Astrocyte (in vitro differentiated cells and primary cell): Measurements from ENCODE around the gene NAA60. TPM values are rescaled to one million over a fixed set of nuclear protein-coding genes. Genes with fewer than 3 reads are reported as not detected.
A peak's percentile ranks its signal among the peaks of the same experiment; 100 is the strongest.

ENCODE experiments used
- DNase-seq: peaks from one replicate; pipeline ENCODE4 v3.0.0-alpha.2; 2010; ENCODE audit warnings: low read depth
- FAIRE-seq: peaks from 2 replicates; lab custom pipeline; 2011; peaks lifted over from hg19 to GRCh38; lab: Jason Lieb, UNC
- H2AFZ ChIP-seq: 2 replicates; pipeline ENCODE4 v1.6.0; 2012; ENCODE audit warnings: low read depth, low read length, inconsistent platforms
- H3K27ac ChIP-seq: 2 replicates; pipeline ENCODE4 v1.5.1; 2011; ENCODE audit warnings: low read depth, low read length, inconsistent platforms
- H3K27me3 ChIP-seq: 2 replicates; pipeline ENCODE4 v1.6.0; 2011; ENCODE audit warnings: low read length, inconsistent platforms; ENCODE audit not compliant: insufficient read depth
- H3K36me3 ChIP-seq: 2 replicates; pipeline ENCODE4 v1.5.1; 2011; ENCODE audit warnings: low read length, inconsistent platforms; ENCODE audit not compliant: insufficient read depth
- H3K4me1 ChIP-seq: 2 replicates; pipeline ENCODE4 v1.5.1; 2011; ENCODE audit warnings: low read length, inconsistent platforms; ENCODE audit not compliant: insufficient read depth
- H3K4me2 ChIP-seq: 2 replicates; pipeline ENCODE4 v1.6.0; 2012; ENCODE audit warnings: low read length, inconsistent platforms
- H3K4me3 ChIP-seq: 2 replicates; pipeline ENCODE4 v1.5.1; 2011; ENCODE audit warnings: low read depth, mild to moderate bottlenecking, low read length, inconsistent platforms; ENCODE audit not compliant: insufficient read depth
- H3K79me2 ChIP-seq: 2 replicates; pipeline ENCODE4 v1.6.0; 2012; ENCODE audit warnings: mild to moderate bottlenecking, low read length, inconsistent platforms; ENCODE audit not compliant: insufficient read depth
- H3K9ac ChIP-seq: 2 replicates; pipeline ENCODE4 v1.6.0; 2012; ENCODE audit warnings: mild to moderate bottlenecking, low read length, inconsistent platforms
- H3K9me3 ChIP-seq: 2 replicates; pipeline ENCODE4 v1.5.1; 2012; ENCODE audit warnings: low read depth, mild to moderate bottlenecking, low read length, inconsistent platforms; ENCODE audit not compliant: insufficient read depth
- H4K20me1 ChIP-seq: 2 replicates; pipeline ENCODE4 v1.6.0; 2012; ENCODE audit warnings: low read length, inconsistent platforms; ENCODE audit not compliant: insufficient read depth
- H3K27ac Mint-ChIP-seq: one replicate; pipeline ENCODE4 v1.8.0; 2021; ENCODE audit warnings: mild to moderate bottlenecking, mixed read lengths; ENCODE audit not compliant: unreplicated experiment
- H3K27me3 Mint-ChIP-seq: one replicate; pipeline ENCODE4 v1.8.0; 2021; ENCODE audit warnings: low read depth, mixed read lengths; ENCODE audit not compliant: unreplicated experiment
- H3K36me3 Mint-ChIP-seq: one replicate; pipeline ENCODE4 v1.8.0; 2021; ENCODE audit warnings: low read depth, mixed read lengths; ENCODE audit not compliant: unreplicated experiment
- H3K4me1 Mint-ChIP-seq: one replicate; pipeline ENCODE4 v1.8.0; 2021; ENCODE audit warnings: low read depth, mixed read lengths; ENCODE audit not compliant: unreplicated experiment
- H3K4me3 Mint-ChIP-seq: one replicate; pipeline ENCODE4 v1.8.0; 2021; ENCODE audit warnings: mild to moderate bottlenecking, moderate library complexity, mixed read lengths; ENCODE audit not compliant: unreplicated experiment
- H3K9me3 Mint-ChIP-seq: one replicate; pipeline ENCODE4 v1.8.0; 2021; ENCODE audit warnings: mild to moderate bottlenecking, mixed read lengths; ENCODE audit not compliant: unreplicated experiment
- CTCF ChIP-seq: IDR thresholded peaks from 2 replicates; pipeline ENCODE4 v1.5.1; 2011; ENCODE audit warnings: low read depth, mild to moderate bottlenecking, inconsistent platforms, low read length, moderate library complexity; ENCODE audit not compliant: insufficient read depth
- EZH2 ChIP-seq: IDR thresholded peaks from 2 replicates; pipeline ENCODE4 v1.6.1; 2012; ENCODE audit warnings: mild to moderate bottlenecking, low read length, inconsistent platforms; ENCODE audit not compliant: insufficient read depth
- total RNA-seq: library from RNA; stranded (reverse); gene quantifications from 2 replicates; pipeline ENCODE4 v1.2.1, GENCODE V29; 2021

NAA60 gene
- total RNA-seq, 1 donor from 2014 or later, result 64.9 TPM

- H3K79me2 ChIP-seq, result no peaks in the 10 kb centered on the region
- Mint-ChIP-seq H3K36me3 (peaks cover 16% of the 10 kb centered on the region), H3K9me3 (no peaks in the 10 kb centered on the region), H3K27ac (no peak overlapping the region), H3K27me3 (no peaks in the 10 kb centered on the region), H3K4me1 (peaks cover 5% of the 10 kb centered on the region), H3K4me3 (no peak overlapping the region)
- H3K4me1 ChIP-seq, result no peaks in the 10 kb centered on the region
- no peak for FAIRE-seq
- H3K9me3 ChIP-seq, result no peaks in the 10 kb centered on the region
- H3K27ac ChIP-seq, result no peak overlapping the region
- no peak overlapping the region for H3K4me2 ChIP-seq
- DNase-seq, result peak; percentile 13
- no peaks in the 10 kb centered on the region for H3K27me3 ChIP-seq
- H3K9ac ChIP-seq, result no peak overlapping the region
- no peak overlapping the region for H3K4me3 ChIP-seq
- H3K36me3 ChIP-seq, result peaks cover 18% of the 10 kb centered on the region
- no peak overlapping the region for H2AFZ ChIP-seq
- TF ChIP-seq EZH2, result no peak
- no peak for TF ChIP-seq CTCF
- peaks cover 3% of the 10 kb centered on the region for H4K20me1 ChIP-seq
Measured at GRCh38 chr16:3520413-3520812, 76.9 kb downstream of the NAA60 start.

DNA sequence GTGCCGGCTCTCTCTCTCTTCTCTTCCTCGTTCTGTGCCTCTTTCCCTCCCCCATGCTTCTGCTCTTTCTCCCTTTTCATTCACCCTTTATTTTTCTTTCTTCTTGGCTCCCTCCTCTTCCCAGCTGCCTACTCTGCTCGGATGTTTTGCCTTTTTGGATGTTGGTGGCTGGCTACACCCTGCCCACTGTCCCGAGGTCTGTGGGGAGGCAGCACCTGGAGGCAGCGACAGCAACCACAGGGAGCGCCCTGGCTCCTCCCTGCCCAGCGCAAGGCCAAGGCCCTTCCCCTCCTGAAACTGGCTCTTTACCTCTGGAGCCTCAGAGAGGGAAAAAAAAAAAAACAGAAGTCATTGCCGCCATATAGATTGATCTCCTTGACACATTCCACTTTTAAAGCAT is 77.4 kb downstream of the NAA60 start:
- H3K9me3 ChIP-seq, result no peaks in the 10 kb centered on the region
- no peaks in the 10 kb centered on the region for H3K79me2 ChIP-seq
- Mint-ChIP-seq H3K4me3 (peak overlapping the region; percentile 7), H3K27ac (peak overlapping the region; percentile 72), H3K27me3 (no peaks in the 10 kb centered on the region), H3K4me1 (peaks cover 5% of the 10 kb centered on the region), H3K9me3 (no peaks in the 10 kb centered on the region), H3K36me3 (peaks cover 17% of the 10 kb centered on the region)
- TF ChIP-seq EZH2, result no peak
- TF ChIP-seq CTCF, result no peak
- H3K36me3 ChIP-seq, result peaks cover 17% of the 10 kb centered on the region
- FAIRE-seq, result no peak
- no peak overlapping the region for H3K27ac ChIP-seq
- peaks cover 3% of the 10 kb centered on the region for H4K20me1 ChIP-seq
- H3K4me1 ChIP-seq, result no peaks in the 10 kb centered on the region
- H2AFZ ChIP-seq, result no peak overlapping the region
- H3K27me3 ChIP-seq, result no peaks in the 10 kb centered on the region
- no peak overlapping the region for H3K4me2 ChIP-seq
- no peak overlapping the region for H3K9ac ChIP-seq
- H3K4me3 ChIP-seq, result no peak overlapping the region
- DNase-seq, result no peak

- no peaks in the 10 kb centered on the region for H3K4me1 ChIP-seq
- FAIRE-seq, result no peak
- H3K9me3 ChIP-seq, result no peaks in the 10 kb centered on the region
- TF ChIP-seq EZH2 (no peak), CTCF (no peak)
- H3K36me3 Mint-ChIP-seq, result peaks cover 28% of the 10 kb centered on the region
- no peak overlapping the region for H2AFZ ChIP-seq
- no peaks in the 10 kb centered on the region for H3K79me2 ChIP-seq
- peaks cover 11% of the 10 kb centered on the region for H3K36me3 ChIP-seq
- H3K4me2 ChIP-seq, result no peak overlapping the region
- peaks cover 2% of the 10 kb centered on the region for H3K9me3 Mint-ChIP-seq
- no peaks in the 10 kb centered on the region for H4K20me1 ChIP-seq
- H3K27me3 ChIP-seq, result no peaks in the 10 kb centered on the region
- H3K9ac ChIP-seq, result no peak overlapping the region
- H3K27me3 Mint-ChIP-seq, result no peaks in the 10 kb centered on the region
- H3K4me3 ChIP-seq, result no peak overlapping the region
- H3K4me3 Mint-ChIP-seq, result no peak overlapping the region
- no peak overlapping the region for H3K27ac Mint-ChIP-seq
- no peak overlapping the region for H3K27ac ChIP-seq
- no peak for DNase-seq
- peaks cover 5% of the 10 kb centered on the region for H3K4me1 Mint-ChIP-seq
Measured at GRCh38 chr16:3523281-3523680, 79.8 kb downstream of the NAA60 start.
